ENCODE data around the gene CIZ1. TPM values are rescaled to one million over a fixed set of nuclear protein-coding genes. Genes with fewer than 3 reads are reported as not detected.

Gene CIZ1
- total RNA-seq, 1 experiment from 2014 or later: 62.7 TPM

Other genes with a start within 250 kb of the CIZ1 start
- gene EEIG1, start 210.6 kb downstream of the CIZ1 start, total RNA-seq (2014; rRNA removed; shearing (Covaris generic); ENCODE audit: low replicate concordance): 6.9 and 10.1 TPM in 2 replicates
- 7.3 and 13.9 TPM in 2 replicates for gene NAIF1, start 124.3 kb downstream of the CIZ1 start, total RNA-seq (2014; rRNA removed; shearing (Covaris generic); ENCODE audit: low replicate concordance)
- gene SLC25A25, start 123.3 kb downstream of the CIZ1 start, total RNA-seq (2014; rRNA removed; shearing (Covaris generic); ENCODE audit: low replicate concordance): 4.1 and 12.7 TPM in 2 replicates
- 68.4 and 114 TPM in 2 replicates for gene PTGES2, start 63.8 kb downstream of the CIZ1 start, total RNA-seq (2014; rRNA removed; shearing (Covaris generic); ENCODE audit: low replicate concordance)
- not detected in 2 replicates for gene LCN2, start 42.1 kb downstream of the CIZ1 start, total RNA-seq (2014; rRNA removed; shearing (Covaris generic); ENCODE audit: low replicate concordance)
- 154 and 209 TPM in 2 replicates for gene BBLN, start 31.3 kb downstream of the CIZ1 start, total RNA-seq (2014; rRNA removed; shearing (Covaris generic); ENCODE audit: low replicate concordance)
- gene DNM1, start 11.8 kb upstream of the CIZ1 start, total RNA-seq (2014; rRNA removed; shearing (Covaris generic); ENCODE audit: low replicate concordance): 0.65 and 5.0 TPM in 2 replicates
- gene GOLGA2, start 84.4 kb upstream of the CIZ1 start, total RNA-seq (2014; rRNA removed; shearing (Covaris generic); ENCODE audit: low replicate concordance): 16.2 and 75.3 TPM in 2 replicates
- gene SWI5, start 84.7 kb upstream of the CIZ1 start, total RNA-seq (2014; rRNA removed; shearing (Covaris generic); ENCODE audit: low replicate concordance): 34.5 and 37.6 TPM in 2 replicates
- gene TRUB2, start 130.9 kb upstream of the CIZ1 start, total RNA-seq (2014; rRNA removed; shearing (Covaris generic); ENCODE audit: low replicate concordance): 20.8 and 28.2 TPM in 2 replicates
- gene COQ4, start 131.3 kb upstream of the CIZ1 start, total RNA-seq (2014; rRNA removed; shearing (Covaris generic); ENCODE audit: low replicate concordance): 28.3 and 40.1 TPM in 2 replicates
- 18.5 and 24.4 TPM in 2 replicates for gene SLC27A4, start 149.0 kb upstream of the CIZ1 start, total RNA-seq (2014; rRNA removed; shearing (Covaris generic); ENCODE audit: low replicate concordance)
- gene URM1, start 179.8 kb upstream of the CIZ1 start, total RNA-seq (2014; rRNA removed; shearing (Covaris generic); ENCODE audit: low replicate concordance): 22.7 and 33.4 TPM in 2 replicates
- gene CERCAM, start 229.3 kb upstream of the CIZ1 start, total RNA-seq (2014; rRNA removed; shearing (Covaris generic); ENCODE audit: low replicate concordance): 12.2 and 19.8 TPM in 2 replicates